Prostate gland (tissue), 2 donors: Measurements from ENCODE around the gene POLR3GL.

Source experiments
- CTCF ChIP-seq, 4 experiments: fragments of 200-600 bp in 2 of 4; fragments of 450-650 bp in 2 of 4; sonication (generic) in 2 of 4; IDR thresholded peaks; 1 replicate in 3 of 4; 2 replicates in 1 of 4; pipeline ENCODE4 v1.5.1; 2016 to 2019; ENCODE audit warnings: antibody characterized with exemption in 4 of 4, mild to moderate bottlenecking in 2 of 4, moderate library complexity in 2 of 4
- POLR2A ChIP-seq: fragments of 450-650 bp; IDR thresholded peaks from one replicate; pipeline ENCODE4 v1.6.1; 2016; ENCODE audit warnings: antibody characterized with exemption, mild to moderate bottlenecking
- POLR2AphosphoS5 ChIP-seq: sonication (generic); formaldehyde crosslinking; IDR thresholded peaks from one replicate; pipeline ENCODE4 v1.6.1; 2017; ENCODE audit warnings: antibody characterized with exemption

GRCh38 chr1:145978854-145979745 is 14.6 kb downstream of the POLR3GL start:
- TF ChIP-seq POLR2A = peak; percentile 73
- peak in 2 of 4 experiments; percentile 1 to 22 for TF ChIP-seq CTCF (IDR thresholded peaks at IDR 0.05)
- TF ChIP-seq POLR2AphosphoS5 = peak; percentile 100
